OCI-LY3 (cell line): Measurements from ENCODE around the gene CCDC27.
"Not testable (repeated sequence)": the region's sequence is repeated elsewhere in the genome, so short reads cannot be mapped to it uniquely, and the experiment has no call there.

Experiments used
- H2AFZ ChIP-seq: fragments of 200-600, 300-600 bp; shearing (Covaris generic); 2 replicates; pipeline ENCODE4 v1.6.0; 2014; ENCODE audit warnings: antibody characterized with exemption, low read depth, low read length
- H3K27ac ChIP-seq: fragments of 200-600, 300-600 bp; sonication (generic); 2 replicates; pipeline ENCODE4 v1.5.1; 2014; ENCODE audit warnings: mild to moderate bottlenecking, low read length, moderate library complexity, mixed read lengths
- H3K27me3 ChIP-seq: fragments of 200-600, 300-600 bp; sonication (generic); 2 replicates; pipeline ENCODE4 v1.6.1; 2014; ENCODE audit warnings: low read depth, low read length, mixed read lengths
- H3K36me3 ChIP-seq: fragments of 200-600, 300-600 bp; sonication (generic); replicated peaks from 2 replicates; pipeline ENCODE3; 2014; ENCODE audit warnings: low read depth, low read length, mixed read lengths
- H3K4me1 ChIP-seq: fragments of 300-600, 200-600 bp; sonication (generic); 2 replicates; pipeline ENCODE4 v1.6.1; 2014; ENCODE audit warnings: low read length, mixed read lengths
- H3K4me2 ChIP-seq: fragments of 200-600, 300-600 bp; sonication (generic); 2 replicates; pipeline ENCODE4 v1.6.1; 2014; ENCODE audit warnings: low read length, mixed read lengths
- H3K4me3 ChIP-seq: fragments of 300-600, 200-600 bp; sonication (generic); 2 replicates; pipeline ENCODE4 v1.5.1; 2014; ENCODE audit warnings: antibody characterized with exemption, mild to moderate bottlenecking, low read length, moderate library complexity
- H3K79me2 ChIP-seq: fragments of 300-600, 200-600 bp; shearing (Covaris generic); 2 replicates; pipeline ENCODE4 v1.6.1; 2014; ENCODE audit warnings: mild to moderate bottlenecking, low read length, mixed read lengths
- H3K9ac ChIP-seq: fragments of 300-600, 200-600 bp; shearing (Covaris generic); 2 replicates; pipeline ENCODE4 v1.6.0; 2014; ENCODE audit warnings: mild to moderate bottlenecking, low read length, moderate library complexity
- H3K9me3 ChIP-seq: fragments of 200-600, 300-600 bp; shearing (Covaris generic); 2 replicates; pipeline ENCODE4 v1.6.1; 2014; ENCODE audit warnings: low read length, mixed read lengths; ENCODE audit not compliant: insufficient read depth
- H4K20me1 ChIP-seq: fragments of 200-600, 300-600 bp; sonication (generic); 2 replicates; pipeline ENCODE4 v1.6.1; 2016; ENCODE audit warnings: low read length, mixed read lengths; ENCODE audit not compliant: insufficient read depth
- EZH2phosphoT487 ChIP-seq: fragments of 200-600 bp; shearing (Covaris generic); IDR thresholded peaks from 2 replicates; pipeline ENCODE4 v1.6.1; 2018; ENCODE audit warnings: antibody characterized with exemption, mixed run types, low read depth
- TF ChIP-seq, protein P1 (sequence below): fragments of 200-600, 300-600 bp; sonication (generic); IDR thresholded peaks from 2 replicates; pipeline ENCODE4 v1.5.1; 2014; ENCODE audit warnings: antibody characterized with exemption, low read length, low read depth

Gene CCDC27

DNA sequence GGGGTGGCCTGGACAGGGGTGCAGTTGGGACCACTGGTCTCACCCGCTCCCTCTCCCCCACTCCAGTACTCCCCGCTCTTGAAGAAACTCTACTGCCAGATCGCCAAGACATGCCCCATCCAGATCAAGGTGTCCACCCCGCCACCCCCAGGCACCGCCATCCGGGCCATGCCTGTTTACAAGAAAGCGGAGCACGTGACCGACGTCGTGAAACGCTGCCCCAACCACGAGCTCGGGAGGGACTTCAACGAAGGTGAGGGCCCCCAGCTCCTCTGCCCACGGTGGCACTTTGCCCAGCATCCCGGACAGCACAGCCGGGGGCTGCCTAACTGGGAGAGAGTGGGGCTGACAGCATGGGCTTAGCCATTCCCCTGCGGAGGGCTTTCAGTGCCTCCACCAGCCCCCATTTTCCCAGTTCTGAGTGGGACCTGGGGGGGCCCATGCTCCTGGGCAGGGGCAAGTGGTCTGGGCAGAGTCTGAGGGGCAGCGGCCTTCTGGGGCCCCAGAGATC lies 30.2 kb upstream of the CCDC27 start:
- H3K36me3 ChIP-seq = no peaks in the 10 kb centered on the region
- no peak overlapping the region for H3K4me2 ChIP-seq
- H2AFZ ChIP-seq = no peak overlapping the region
- peaks cover 11% of the 10 kb centered on the region; the same call in 1 of the 2 replicates for H3K27me3 ChIP-seq
- no peak overlapping the region for H3K9ac ChIP-seq
- no peaks in the 10 kb centered on the region for H3K9me3 ChIP-seq
- no peak for TF ChIP-seq EZH2phosphoT487
- TF ChIP-seq, protein P1, sequence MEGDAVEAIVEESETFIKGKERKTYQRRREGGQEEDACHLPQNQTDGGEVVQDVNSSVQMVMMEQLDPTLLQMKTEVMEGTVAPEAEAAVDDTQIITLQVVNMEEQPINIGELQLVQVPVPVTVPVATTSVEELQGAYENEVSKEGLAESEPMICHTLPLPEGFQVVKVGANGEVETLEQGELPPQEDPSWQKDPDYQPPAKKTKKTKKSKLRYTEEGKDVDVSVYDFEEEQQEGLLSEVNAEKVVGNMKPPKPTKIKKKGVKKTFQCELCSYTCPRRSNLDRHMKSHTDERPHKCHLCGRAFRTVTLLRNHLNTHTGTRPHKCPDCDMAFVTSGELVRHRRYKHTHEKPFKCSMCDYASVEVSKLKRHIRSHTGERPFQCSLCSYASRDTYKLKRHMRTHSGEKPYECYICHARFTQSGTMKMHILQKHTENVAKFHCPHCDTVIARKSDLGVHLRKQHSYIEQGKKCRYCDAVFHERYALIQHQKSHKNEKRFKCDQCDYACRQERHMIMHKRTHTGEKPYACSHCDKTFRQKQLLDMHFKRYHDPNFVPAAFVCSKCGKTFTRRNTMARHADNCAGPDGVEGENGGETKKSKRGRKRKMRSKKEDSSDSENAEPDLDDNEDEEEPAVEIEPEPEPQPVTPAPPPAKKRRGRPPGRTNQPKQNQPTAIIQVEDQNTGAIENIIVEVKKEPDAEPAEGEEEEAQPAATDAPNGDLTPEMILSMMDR = no peak
- no peaks in the 10 kb centered on the region for H4K20me1 ChIP-seq
- H3K4me1 ChIP-seq = peaks cover 12% of the 10 kb centered on the region
- H3K27ac ChIP-seq = no peak overlapping the region
- H3K4me3 ChIP-seq = no peak overlapping the region
- H3K79me2 ChIP-seq = no peaks in the 10 kb centered on the region

DNA sequence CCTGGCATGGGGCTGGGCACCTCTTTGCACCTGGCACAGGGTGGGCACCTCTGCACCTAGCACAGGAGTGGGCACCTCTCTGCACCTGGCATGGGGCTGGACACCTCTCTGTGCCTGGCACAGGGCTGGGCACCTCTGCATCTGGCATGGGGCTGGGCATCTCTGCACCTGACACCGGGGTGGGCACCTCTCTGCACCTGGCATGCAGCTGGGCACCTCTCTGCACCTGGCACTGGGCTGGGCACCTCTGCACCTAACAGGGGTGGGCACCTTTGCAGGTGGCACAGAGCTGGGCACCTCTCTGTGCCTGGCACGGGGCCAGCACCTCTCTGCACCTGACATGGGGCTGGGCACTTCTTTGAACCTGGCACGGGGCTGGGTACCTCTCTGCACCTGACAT lies 29.4 kb upstream of the CCDC27 start:
- H3K9me3 ChIP-seq = no peaks in the 10 kb centered on the region
- TF ChIP-seq, protein P1 = no peak
- no peak for TF ChIP-seq EZH2phosphoT487
- no peak overlapping the region for H2AFZ ChIP-seq
- H4K20me1 ChIP-seq = no peaks in the 10 kb centered on the region
- H3K4me1 ChIP-seq = peaks cover 12% of the 10 kb centered on the region
- no peak overlapping the region for H3K27ac ChIP-seq
- H3K27me3 ChIP-seq = peaks cover 11% of the 10 kb centered on the region; the same call in 1 of the 2 replicates
- H3K4me3 ChIP-seq = no peak overlapping the region
- H3K9ac ChIP-seq = no peak overlapping the region
- H3K79me2 ChIP-seq = no peaks in the 10 kb centered on the region
- H3K36me3 ChIP-seq = no peaks in the 10 kb centered on the region
- no peak overlapping the region for H3K4me2 ChIP-seq

DNA sequence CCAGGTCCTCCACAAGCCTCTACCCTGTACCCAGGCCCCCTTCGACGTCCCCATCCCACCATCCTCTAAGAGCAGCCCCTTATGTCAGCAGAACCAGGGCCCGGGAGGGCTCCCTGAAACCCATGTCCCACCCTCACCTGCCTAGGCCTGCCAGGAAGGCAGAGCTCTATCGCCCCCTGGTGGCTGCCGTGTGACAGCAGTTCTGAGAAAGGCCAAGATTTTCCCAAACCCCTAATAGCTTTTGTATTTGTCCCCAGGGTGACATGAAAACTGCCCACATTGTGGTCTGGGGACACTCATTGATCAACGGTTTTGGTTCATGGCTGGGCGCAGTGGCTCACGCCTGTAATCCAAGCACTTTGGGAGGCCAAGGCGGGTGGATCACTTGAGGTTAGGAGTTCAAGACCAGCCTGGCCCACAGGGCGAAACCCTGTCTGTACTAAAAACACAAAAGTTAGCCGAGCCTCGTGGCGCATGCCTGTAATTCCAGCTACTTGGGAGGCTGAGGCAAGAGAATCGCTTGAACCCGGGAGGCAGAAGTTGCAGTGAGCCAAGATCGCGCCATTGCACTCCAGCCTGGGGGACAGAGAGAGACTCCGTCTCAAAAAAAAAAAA lies 27.7 kb upstream of the CCDC27 start:
- H3K4me1 ChIP-seq, H2AFZ ChIP-seq, H3K4me2 ChIP-seq, H3K4me3 ChIP-seq, H3K27ac ChIP-seq, H3K36me3 ChIP-seq, H3K27me3 ChIP-seq, H3K9ac ChIP-seq, H3K79me2 ChIP-seq, H4K20me1 ChIP-seq, H3K9me3 ChIP-seq: not testable (repeated sequence)
- TF ChIP-seq, protein P1 = peak; percentile 89

DNA sequence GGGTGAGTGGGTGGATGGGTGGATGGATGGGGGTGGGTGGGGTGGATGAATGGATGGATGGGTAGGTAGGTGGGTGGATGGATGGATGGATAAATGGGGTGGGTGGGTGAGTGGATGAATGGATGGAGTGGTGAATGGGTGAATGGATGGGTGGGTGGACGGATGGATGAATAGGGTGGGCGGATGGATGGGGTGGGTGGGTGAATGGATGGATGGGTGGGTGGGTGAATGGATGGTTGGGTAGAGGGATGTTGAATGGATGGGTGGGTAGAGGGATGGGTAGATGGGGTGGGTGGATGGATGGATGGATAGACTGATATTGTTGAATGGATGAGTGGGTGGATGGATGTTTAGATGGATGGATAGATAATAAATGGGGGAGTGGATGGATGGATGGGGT lies 26.9 kb upstream of the CCDC27 start:
- no peaks in the 10 kb centered on the region for H3K27me3 ChIP-seq
- no peaks in the 10 kb centered on the region for H3K4me1 ChIP-seq
- no peaks in the 10 kb centered on the region for H3K79me2 ChIP-seq
- no peaks in the 10 kb centered on the region for H4K20me1 ChIP-seq
- no peaks in the 10 kb centered on the region for H3K36me3 ChIP-seq
- no peaks in the 10 kb centered on the region for H3K9me3 ChIP-seq
- H3K4me3 ChIP-seq = no peak overlapping the region
- H3K27ac ChIP-seq = no peak overlapping the region
- TF ChIP-seq EZH2phosphoT487 = no peak
- H3K9ac ChIP-seq = no peak overlapping the region
- H2AFZ ChIP-seq = no peak overlapping the region
- H3K4me2 ChIP-seq = no peak overlapping the region
